ENCODE measurements around the gene IL13. TPM values are rescaled to one million over a fixed set of nuclear protein-coding genes. Genes with fewer than 3 reads are reported as not detected.

The IL13 gene
- total RNA-seq, 1 experiment from 2014 or later = not detected

DNA sequence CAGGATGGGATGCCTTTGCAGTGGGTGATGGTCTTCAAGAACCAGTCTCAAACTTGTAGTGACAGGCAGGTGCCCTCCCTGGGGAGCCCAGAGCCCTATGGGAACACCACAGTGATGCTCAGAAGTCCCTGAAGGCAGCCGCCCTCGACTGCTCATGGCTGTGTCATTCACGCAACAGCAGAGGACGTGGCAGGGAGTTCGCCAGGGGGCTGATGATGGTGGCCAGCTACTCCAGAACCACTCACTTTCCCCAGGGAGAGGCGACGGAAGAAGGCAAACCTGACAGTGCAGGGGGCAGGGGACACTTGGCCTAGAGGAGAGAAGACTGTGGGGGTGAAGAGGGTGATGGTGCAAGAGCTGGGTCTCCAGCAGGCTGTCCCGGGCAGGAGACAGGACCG lies 4.0 kb downstream of the IL13 start:
- Histone ChIP-seq H3K27me3 (ENCODE audit: insufficient read depth, low read length) (no peaks in the 10 kb centered on the region), H3K9ac (ENCODE audit: low read length) (no peak overlapping the region), H3K79me2 (ENCODE audit: insufficient read depth, low read length) (no peaks in the 10 kb centered on the region), H3K27ac (ENCODE audit: low read depth, low read length) (no peak overlapping the region), H3K4me1 (ENCODE audit: control insufficient read depth in 1 of 2, insufficient read depth in 2 of 2, low read length in 2 of 2) (peaks cover 0 to 6% of the 10 kb centered on the region in 2 experiments; a peak in 1 of 4 replicates), H3K4me3 (replicated peaks in 1 of 2; ENCODE audit: low read depth in 1 of 2, low read length in 2 of 2) (no peak overlapping the region), H3K9me2 (ENCODE audit: insufficient read depth) (no peaks in the 10 kb centered on the region), H3K4me2 (ENCODE audit: low read length) (no peak overlapping the region), H2AFZ (ENCODE audit: low read depth, low read length, poor library complexity, severe bottlenecking) (no peak overlapping the region), H3K36me3 (ENCODE audit: control insufficient read depth in 1 of 2, insufficient read depth in 2 of 2, low read length in 2 of 2) (no peaks in the 10 kb centered on the region), H3K9me3 (ENCODE audit: control insufficient read depth in 1 of 2, insufficient read depth in 1 of 2, low read depth in 1 of 2, low read length in 2 of 2) (no peaks in the 10 kb centered on the region), H4K20me1 (ENCODE audit: insufficient read depth) (no peaks in the 10 kb centered on the region)
- CTCF ChIA-PET = interaction anchor here (1.3 kb wide), 1 partner anchor 158 kb away, joined by 5 read pairs; no protein-coding TSS in a partner anchor
- intact Hi-C loops (cut with micrococcal nuclease) = no loop called here
- ATAC-seq (no peak), DNase-seq (ENCODE audit: low read depth, low spot score) (no peak)
- POLR2A ChIA-PET = no interaction called here
- no TSS peak for BruUV-seq (replicated peaks)
- RAD21 ChIA-PET (ENCODE audit: low non-redundant PET in 1 of 2, low total read pairs in 2 of 2, uncharacterized antibody in 2 of 2, unreplicated experiment in 2 of 2) = no interaction called here
- TF ChIP-seq ZNF274 (IDR thresholded peaks at IDR 0.05; ENCODE audit: low read depth, low read length) (no peak), TCF7L2 (IDR thresholded peaks at IDR 0.05; ENCODE audit: borderline replicate concordance, extremely low read depth, insufficient read depth, insufficient read length) (no peak), YY1 (IDR thresholded peaks at IDR 0.05; ENCODE audit: extremely low read depth, insufficient replicate concordance, low read depth, low read length) (no peak), ZFX (IDR thresholded peaks at IDR 0.05) (no peak), EZH2 (IDR thresholded peaks at IDR 0.05) (no peak), ELF1 (IDR thresholded peaks at IDR 0.05; ENCODE audit: borderline replicate concordance, low read depth) (no peak), CBX3 (IDR thresholded peaks at IDR 0.05; ENCODE audit: low read depth) (no peak), ZBTB33 (IDR thresholded peaks at IDR 0.05; ENCODE audit: extremely low read depth, insufficient replicate concordance, low read length) (no peak), ATF3 (IDR thresholded peaks at IDR 0.05) (no peak), EZH2phosphoT487 (IDR thresholded peaks at IDR 0.05; ENCODE audit: borderline replicate concordance) (no peak), SIN3A (IDR thresholded peaks at IDR 0.05; ENCODE audit: low read depth) (no peak), REST (IDR thresholded peaks at IDR 0.05; ENCODE audit: low read depth) (no peak), SRF (IDR thresholded peaks at IDR 0.05; ENCODE audit: low read depth) (no peak), FOSL1 (IDR thresholded peaks at IDR 0.05; ENCODE audit: low read depth) (no peak), RAD21 (IDR thresholded peaks at IDR 0.05; ENCODE audit: low read depth) (no peak), POLR2A (IDR thresholded peaks at IDR 0.05; ENCODE audit: borderline replicate concordance, extremely low read depth, insufficient read depth, insufficient read length) (no peak), CTCF (IDR thresholded peaks at IDR 0.05 in 2 of 3, conservative IDR thresholded peaks at IDR 0.05 in 1 of 3; ENCODE audit: borderline replicate concordance in 1 of 3, insufficient read depth in 1 of 3, low read depth in 2 of 3, low read length in 2 of 3) (no peak)

All from HCT116 (cell line).